Hepatocyte (in vitro differentiated cells): ENCODE measurements around the gene CDH1. TPM values are rescaled to one million over a fixed set of nuclear protein-coding genes. Genes with fewer than 3 reads are reported as not detected.

Experiments
- DNase-seq: peaks from one replicate; pipeline ENCODE4 v3.0.0-alpha.2; 2016; ENCODE audit warnings: low spot score
- H2AFZ ChIP-seq: fragments of 200-600 bp; sonication (generic); 2 replicates; pipeline ENCODE4 v1.6.0; 2016; ENCODE audit warnings: antibody characterized with exemption, mild to moderate bottlenecking
- H3K27ac ChIP-seq: fragments of 200-600 bp; sonication (generic); 2 replicates; pipeline ENCODE4 v1.5.1; 2016; ENCODE audit warnings: mild to moderate bottlenecking
- H3K27me3 ChIP-seq: fragments of 200-600 bp; sonication (generic); 2 replicates; pipeline ENCODE4 v1.6.1; 2016
- H3K36me3 ChIP-seq: fragments of 200-600 bp; sonication (generic); replicated peaks from 2 replicates; pipeline ENCODE4 v1.5.1; 2016; ENCODE audit warnings: low read depth; ENCODE audit not compliant: insufficient read depth
- H3K4me1 ChIP-seq: fragments of 200-600 bp; sonication (generic); 2 replicates; pipeline ENCODE4 v1.5.1; 2016; ENCODE audit warnings: mild to moderate bottlenecking, moderate library complexity; ENCODE audit not compliant: insufficient read depth
- H3K4me2 ChIP-seq: fragments of 200-600 bp; sonication (generic); 2 replicates; pipeline ENCODE4 v1.6.0; 2016
- H3K4me3 ChIP-seq: fragments of 200-600 bp; sonication (generic); 2 replicates; pipeline ENCODE4 v1.5.1; 2016; ENCODE audit warnings: mild to moderate bottlenecking
- H3K79me2 ChIP-seq: fragments of 200-600 bp; sonication (generic); 2 replicates; pipeline ENCODE4 v1.6.0; 2017; ENCODE audit warnings: mild to moderate bottlenecking
- H3K9me2 ChIP-seq: fragments of 200-600 bp; sonication (generic); replicated peaks from 2 replicates; pipeline ENCODE4 v1.6.0; 2017; ENCODE audit warnings: mild to moderate bottlenecking; ENCODE audit not compliant: insufficient read depth
- H3K9me3 ChIP-seq: fragments of 200-600 bp; sonication (generic); 2 replicates; pipeline ENCODE4 v1.5.1; 2016; ENCODE audit warnings: low read depth, mild to moderate bottlenecking
- H4K20me1 ChIP-seq: fragments of 200-600 bp; sonication (generic); 2 replicates; pipeline ENCODE4 v1.6.0; 2016; ENCODE audit warnings: mild to moderate bottlenecking; ENCODE audit not compliant: insufficient read depth, poor library complexity, severe bottlenecking
- CTCF ChIP-seq: fragments of 200-600 bp; sonication (generic); IDR thresholded peaks from 2 replicates; pipeline ENCODE4 v1.5.1; 2016; ENCODE audit warnings: antibody characterized with exemption, mild to moderate bottlenecking; ENCODE audit not compliant: poor library complexity
- EZH2 ChIP-seq: fragments of 200-600 bp; sonication (generic); IDR thresholded peaks from 2 replicates; pipeline ENCODE4 v1.6.1; 2016; ENCODE audit warnings: antibody characterized with exemption, mild to moderate bottlenecking, borderline replicate concordance
- EZH2phosphoT487 ChIP-seq: fragments of 200-600 bp; sonication (generic); IDR thresholded peaks from one replicate; pipeline ENCODE4 v1.6.1; 2018; ENCODE audit warnings: antibody characterized with exemption, mild to moderate bottlenecking, low read depth, moderate library complexity; ENCODE audit not compliant: unreplicated experiment, severe bottlenecking
- WGBS: methylation state at CpG from one replicate; pipeline ENCODE4 v1.1.6; 2016; ENCODE audit warnings: low lambda C conversion rate; ENCODE audit errors: missing lambda C conversion rate; 5-methylcytosine and 5-hydroxymethylcytosine counted together
- polyA plus RNA-seq: library from polyadenylated mRNA; unstranded; fragments of >200 nt; fragmentation: Nextera tagmentation; extraction: Ambion mirVana; gene quantifications from 2 replicates; pipeline ENCODE4 v1.2.1, GENCODE V29; 2016
- total RNA-seq: library from RNA; depleted of rRNA; stranded (reverse); fragments of >200 nt; gene quantifications from 2 replicates; pipeline ENCODE4 v1.2.3, GENCODE V29; 2014

Gene CDH1
- total and polyA plus RNA-seq, 2 experiments from 2014 or later = 131 to 190 TPM

DNA sequence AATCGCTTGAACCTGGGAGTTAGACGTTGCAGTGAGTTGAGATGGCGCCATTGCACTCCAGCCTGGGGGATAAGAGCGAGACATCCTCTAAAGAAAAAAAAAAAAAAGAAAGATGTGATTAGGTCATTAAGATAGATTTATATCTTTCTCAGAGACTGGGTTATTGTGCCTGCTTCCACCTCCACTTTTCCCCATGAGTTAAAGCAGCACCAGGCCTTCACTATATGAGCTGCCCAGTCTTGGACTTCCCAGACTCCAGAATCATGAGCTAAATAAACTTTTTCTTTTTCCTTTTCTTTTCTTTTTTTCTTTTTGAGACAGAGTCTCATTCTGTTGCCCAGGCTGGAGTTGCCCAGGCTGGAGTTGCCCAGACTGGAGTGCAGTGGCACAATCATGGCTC is 19.4 kb upstream of the CDH1 start:
- DNase-seq = no peak
- WGBS = 95% methylated on average over 4 of the region's 4 CpGs
- peaks cover 3% of the 10 kb centered on the region for H3K4me1 ChIP-seq

DNA sequence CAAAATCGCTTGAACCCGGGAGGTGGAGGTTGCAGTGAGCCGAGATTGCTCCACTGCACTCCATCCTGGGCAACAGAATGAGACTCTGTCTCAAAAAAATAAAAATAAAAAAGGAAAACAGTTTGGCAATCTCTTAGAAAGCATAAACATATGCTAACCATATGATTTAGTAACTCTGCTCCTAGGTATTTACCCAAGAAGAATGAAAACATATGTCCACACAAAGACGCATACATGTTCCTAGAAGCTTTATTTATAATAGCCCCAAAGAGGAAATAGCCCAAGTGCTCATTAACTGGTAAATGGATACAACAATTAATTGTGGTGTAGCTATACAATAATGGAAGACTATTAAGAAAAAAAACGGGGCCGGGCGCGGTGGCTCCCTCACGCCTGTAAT is 18.5 kb upstream of the CDH1 start:
- Histone ChIP-seq H3K27ac (no peak overlapping the region), H3K27me3 (no peaks in the 10 kb centered on the region), H3K9me2 (no peaks in the 10 kb centered on the region), H3K79me2 (no peaks in the 10 kb centered on the region), H3K4me1 (peaks cover 3% of the 10 kb centered on the region), H3K4me2 (no peak overlapping the region), H4K20me1 (no peaks in the 10 kb centered on the region), H3K4me3 (no peak overlapping the region), H3K9me3 (no peaks in the 10 kb centered on the region), H2AFZ (no peak overlapping the region), H3K36me3 (no peaks in the 10 kb centered on the region)
- TF ChIP-seq CTCF = no peak
- TF ChIP-seq EZH2phosphoT487 = peak; percentile 62
- TF ChIP-seq EZH2 = no peak
- 80% methylated on average over 9 of the region's 9 CpGs for WGBS
- no peak for DNase-seq

More for the DNA sequence above, 19.4 kb upstream of the CDH1 start:
- Histone ChIP-seq H2AFZ (no peak overlapping the region), H3K27me3 (no peaks in the 10 kb centered on the region), H4K20me1 (no peaks in the 10 kb centered on the region), H3K79me2 (no peaks in the 10 kb centered on the region), H3K4me2 (no peak overlapping the region), H3K4me3 (no peak overlapping the region), H3K9me3 (no peaks in the 10 kb centered on the region), H3K9me2 (no peaks in the 10 kb centered on the region), H3K27ac (no peak overlapping the region), H3K36me3 (no peaks in the 10 kb centered on the region)
- TF ChIP-seq EZH2phosphoT487 (no peak), EZH2 (no peak), CTCF (no peak)

DNA sequence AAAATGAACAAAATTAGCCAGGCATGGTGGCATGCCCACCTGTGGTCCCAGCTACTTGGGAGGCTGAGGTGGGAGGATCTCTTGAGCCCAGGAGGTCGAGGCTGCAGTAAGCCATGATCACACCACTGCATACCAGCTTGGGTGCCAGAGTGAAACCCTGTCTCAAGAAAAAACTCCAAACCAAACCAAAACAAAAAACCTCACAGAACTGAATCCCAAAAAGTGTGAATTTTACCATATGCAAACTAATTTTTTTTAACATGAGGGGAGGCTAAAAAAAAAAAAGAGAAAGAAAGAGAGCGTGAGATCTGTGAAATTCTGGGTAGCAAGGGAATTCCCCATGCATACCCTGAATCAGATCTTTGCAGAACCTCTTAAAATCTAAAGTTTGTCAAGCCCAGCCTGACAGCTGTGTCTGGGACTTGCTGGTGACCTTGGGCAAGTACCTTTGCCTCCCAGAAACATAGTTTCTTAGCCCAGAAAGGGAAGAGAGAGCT is 17.1 kb upstream of the CDH1 start:
- Histone ChIP-seq H3K27ac (no peak overlapping the region), H4K20me1 (no peaks in the 10 kb centered on the region), H3K4me1 (peaks cover 3% of the 10 kb centered on the region), H3K9me3 (no peaks in the 10 kb centered on the region), H3K36me3 (no peaks in the 10 kb centered on the region), H3K4me3 (no peak overlapping the region), H3K4me2 (no peak overlapping the region), H3K9me2 (no peaks in the 10 kb centered on the region), H3K79me2 (no peaks in the 10 kb centered on the region), H3K27me3 (no peaks in the 10 kb centered on the region), H2AFZ (no peak overlapping the region)
- TF ChIP-seq CTCF (no peak), EZH2phosphoT487 (no peak), EZH2 (no peak)
- 97% methylated on average over 2 of the region's 2 CpGs for WGBS
- DNase-seq = no peak
